ENCODE measurements around the gene LPO.

The LPO gene

GRCh38 chr17:58277802-58278595, 39.6 kb downstream of the LPO start:
- H3K9me3 ChIP-seq (ENCODE audit: control insufficient read depth, insufficient read depth, low read length), result no peaks in the 10 kb centered on the region
- H3K36me3 ChIP-seq (ENCODE audit: control insufficient read depth, insufficient read depth, low read length), result no peaks in the 10 kb centered on the region
- no peak overlapping the region for H3K4me3 ChIP-seq (ENCODE audit: low read length)
- no peak for DNase-seq (ENCODE audit: low read depth, low spot score)
- no peak overlapping the region for H3K27ac ChIP-seq (ENCODE audit: low read length)
- WGBS (ENCODE audit: insufficient coverage, insufficient read length), result no CpG with 5 or more reads among the region's 36 CpGs
- H3K4me1 ChIP-seq (ENCODE audit: control insufficient read depth, insufficient read depth, low read length), result no peaks in the 10 kb centered on the region
- no peaks in the 10 kb centered on the region for H3K27me3 ChIP-seq (ENCODE audit: control insufficient read depth, insufficient read depth, low read length)

- H3K36me3 ChIP-seq (ENCODE audit: control insufficient read depth, insufficient read depth, low read length), result no peaks in the 10 kb centered on the region
- no CpG with 5 or more reads among the region's 5 CpGs for WGBS (ENCODE audit: insufficient coverage, insufficient read length)
- H3K9me3 ChIP-seq (ENCODE audit: control insufficient read depth, insufficient read depth, low read length), result no peaks in the 10 kb centered on the region
- H3K27ac ChIP-seq (ENCODE audit: low read length), result no peak overlapping the region
- DNase-seq (ENCODE audit: low read depth, low spot score), result no peak
- H3K27me3 ChIP-seq (ENCODE audit: control insufficient read depth, insufficient read depth, low read length), result no peaks in the 10 kb centered on the region
- no peak overlapping the region for H3K4me3 ChIP-seq (ENCODE audit: low read length)
- H3K4me1 ChIP-seq (ENCODE audit: control insufficient read depth, insufficient read depth, low read length), result no peaks in the 10 kb centered on the region
Measured at GRCh38 chr17:58278661-58279015, 40.3 kb downstream of the LPO start.

GRCh38 chr17:58279016-58279711, 40.8 kb downstream of the LPO start:
- no peak for DNase-seq (ENCODE audit: low read depth, low spot score)
- WGBS (ENCODE audit: insufficient coverage, insufficient read length), result no CpG with 5 or more reads among the region's 60 CpGs
- no peaks in the 10 kb centered on the region for H3K36me3 ChIP-seq (ENCODE audit: control insufficient read depth, insufficient read depth, low read length)
- H3K4me3 ChIP-seq (ENCODE audit: low read length), result no peak overlapping the region
- H3K27ac ChIP-seq (ENCODE audit: low read length), result no peak overlapping the region
- H3K9me3 ChIP-seq (ENCODE audit: control insufficient read depth, insufficient read depth, low read length), result no peaks in the 10 kb centered on the region
- H3K27me3 ChIP-seq (ENCODE audit: control insufficient read depth, insufficient read depth, low read length), result no peaks in the 10 kb centered on the region
- H3K4me1 ChIP-seq (ENCODE audit: control insufficient read depth, insufficient read depth, low read length), result no peaks in the 10 kb centered on the region

GRCh38 chr17:58279736-58280479, 41.5 kb downstream of the LPO start:
- WGBS (ENCODE audit: insufficient coverage, insufficient read length), result no CpG with 5 or more reads among the region's 16 CpGs
- Histone ChIP-seq H3K9me3 (ENCODE audit: control insufficient read depth, insufficient read depth, low read length) (no peaks in the 10 kb centered on the region), H3K4me1 (ENCODE audit: control insufficient read depth, insufficient read depth, low read length) (no peaks in the 10 kb centered on the region), H3K27ac (ENCODE audit: low read length) (no peak overlapping the region), H3K4me3 (ENCODE audit: low read length) (no peak overlapping the region), H3K36me3 (ENCODE audit: control insufficient read depth, insufficient read depth, low read length) (no peaks in the 10 kb centered on the region), H3K27me3 (ENCODE audit: control insufficient read depth, insufficient read depth, low read length) (no peaks in the 10 kb centered on the region)
- no peak for DNase-seq (ENCODE audit: low read depth, low spot score)

- H3K27ac ChIP-seq (ENCODE audit: low read length), result no peak within 1 kb of the TSS
- H3K4me3 ChIP-seq (ENCODE audit: low read length), result no peak within 1 kb of the TSS
- no peaks in the 10 kb centered on the region for H3K4me1 ChIP-seq (ENCODE audit: control insufficient read depth, insufficient read depth, low read length)
- no CpG with 5 or more reads among the region's 5 CpGs for WGBS (ENCODE audit: insufficient coverage, insufficient read length)
- no peaks in the 10 kb centered on the region for H3K36me3 ChIP-seq (ENCODE audit: control insufficient read depth, insufficient read depth, low read length)
- H3K27me3 ChIP-seq (ENCODE audit: control insufficient read depth, insufficient read depth, low read length), result no peaks in the 10 kb centered on the region
- H3K9me3 ChIP-seq (ENCODE audit: control insufficient read depth, insufficient read depth, low read length), result no peaks in the 10 kb centered on the region
- no peak for DNase-seq (ENCODE audit: low read depth, low spot score)
Measured at GRCh38 chr17:58280480-58281217, 42.3 kb downstream of the LPO start, which contains the start of gene MPO. MPO (minus strand) TSS chr17:58280935; CDS start chr17:58280758, 177 bp downstream.

GRCh38 chr17:58281511-58282011, 43.2 kb downstream of the LPO start:
- no CpG with 5 or more reads among the region's 2 CpGs for WGBS (ENCODE audit: insufficient coverage, insufficient read length)
- H3K4me1 ChIP-seq (ENCODE audit: control insufficient read depth, insufficient read depth, low read length), result no peaks in the 10 kb centered on the region
- DNase-seq (ENCODE audit: low read depth, low spot score), result no peak
- no peak overlapping the region for H3K4me3 ChIP-seq (ENCODE audit: low read length)
- no peaks in the 10 kb centered on the region for H3K27me3 ChIP-seq (ENCODE audit: control insufficient read depth, insufficient read depth, low read length)
- H3K27ac ChIP-seq (ENCODE audit: low read length), result no peak overlapping the region
- no peaks in the 10 kb centered on the region for H3K36me3 ChIP-seq (ENCODE audit: control insufficient read depth, insufficient read depth, low read length)
- no peaks in the 10 kb centered on the region for H3K9me3 ChIP-seq (ENCODE audit: control insufficient read depth, insufficient read depth, low read length)

- H3K27ac ChIP-seq (ENCODE audit: low read length), result no peak overlapping the region
- no CpG with 5 or more reads among the region's 6 CpGs for WGBS (ENCODE audit: insufficient coverage, insufficient read length)
- DNase-seq (ENCODE audit: low read depth, low spot score), result no peak
- no peaks in the 10 kb centered on the region for H3K4me1 ChIP-seq (ENCODE audit: control insufficient read depth, insufficient read depth, low read length)
- H3K4me3 ChIP-seq (ENCODE audit: low read length), result no peak overlapping the region
- no peaks in the 10 kb centered on the region for H3K27me3 ChIP-seq (ENCODE audit: control insufficient read depth, insufficient read depth, low read length)
- no peaks in the 10 kb centered on the region for H3K36me3 ChIP-seq (ENCODE audit: control insufficient read depth, insufficient read depth, low read length)
- no peaks in the 10 kb centered on the region for H3K9me3 ChIP-seq (ENCODE audit: control insufficient read depth, insufficient read depth, low read length)
Measured at GRCh38 chr17:58282442-58282841, 44.1 kb downstream of the LPO start.

GRCh38 chr17:58283674-58284612, 45.6 kb downstream of the LPO start:
- Histone ChIP-seq H3K27ac (ENCODE audit: low read length) (no peak overlapping the region), H3K4me3 (ENCODE audit: low read length) (no peak overlapping the region), H3K36me3 (ENCODE audit: control insufficient read depth, insufficient read depth, low read length) (no peaks in the 10 kb centered on the region), H3K27me3 (ENCODE audit: control insufficient read depth, insufficient read depth, low read length) (no peaks in the 10 kb centered on the region), H3K4me1 (ENCODE audit: control insufficient read depth, insufficient read depth, low read length) (no peaks in the 10 kb centered on the region), H3K9me3 (ENCODE audit: control insufficient read depth, insufficient read depth, low read length) (no peaks in the 10 kb centered on the region)
- WGBS (ENCODE audit: insufficient coverage, insufficient read length), result no CpG with 5 or more reads among the region's 12 CpGs
- DNase-seq (ENCODE audit: low read depth, low spot score), result no peak

GRCh38 chr17:58284613-58285421, 46.4 kb downstream of the LPO start:
- H3K27me3 ChIP-seq (ENCODE audit: control insufficient read depth, insufficient read depth, low read length), result no peaks in the 10 kb centered on the region
- peak; percentile 37 for DNase-seq (ENCODE audit: low read depth, low spot score)
- H3K27ac ChIP-seq (ENCODE audit: low read length), result no peak overlapping the region
- no CpG with 5 or more reads among the region's 6 CpGs for WGBS (ENCODE audit: insufficient coverage, insufficient read length)
- H3K36me3 ChIP-seq (ENCODE audit: control insufficient read depth, insufficient read depth, low read length), result no peaks in the 10 kb centered on the region
- no peaks in the 10 kb centered on the region for H3K4me1 ChIP-seq (ENCODE audit: control insufficient read depth, insufficient read depth, low read length)
- no peak overlapping the region for H3K4me3 ChIP-seq (ENCODE audit: low read length)
- H3K9me3 ChIP-seq (ENCODE audit: control insufficient read depth, insufficient read depth, low read length), result no peaks in the 10 kb centered on the region
